HG03521 (cell line): ENCODE measurements around the gene TMEM156.

ENCODE experiments used
- ATAC-seq: cut with Tn5 transposase; IDR thresholded peaks from one replicate; pipeline ENCODE4 v1.9.1; 2021; ENCODE audit warnings: mild to moderate bottlenecking, moderate library complexity; ENCODE audit not compliant: unreplicated experiment

The TMEM156 gene, protein sequence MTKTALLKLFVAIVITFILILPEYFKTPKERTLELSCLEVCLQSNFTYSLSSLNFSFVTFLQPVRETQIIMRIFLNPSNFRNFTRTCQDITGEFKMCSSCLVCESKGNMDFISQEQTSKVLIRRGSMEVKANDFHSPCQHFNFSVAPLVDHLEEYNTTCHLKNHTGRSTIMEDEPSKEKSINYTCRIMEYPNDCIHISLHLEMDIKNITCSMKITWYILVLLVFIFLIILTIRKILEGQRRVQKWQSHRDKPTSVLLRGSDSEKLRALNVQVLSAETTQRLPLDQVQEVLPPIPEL

DNA sequence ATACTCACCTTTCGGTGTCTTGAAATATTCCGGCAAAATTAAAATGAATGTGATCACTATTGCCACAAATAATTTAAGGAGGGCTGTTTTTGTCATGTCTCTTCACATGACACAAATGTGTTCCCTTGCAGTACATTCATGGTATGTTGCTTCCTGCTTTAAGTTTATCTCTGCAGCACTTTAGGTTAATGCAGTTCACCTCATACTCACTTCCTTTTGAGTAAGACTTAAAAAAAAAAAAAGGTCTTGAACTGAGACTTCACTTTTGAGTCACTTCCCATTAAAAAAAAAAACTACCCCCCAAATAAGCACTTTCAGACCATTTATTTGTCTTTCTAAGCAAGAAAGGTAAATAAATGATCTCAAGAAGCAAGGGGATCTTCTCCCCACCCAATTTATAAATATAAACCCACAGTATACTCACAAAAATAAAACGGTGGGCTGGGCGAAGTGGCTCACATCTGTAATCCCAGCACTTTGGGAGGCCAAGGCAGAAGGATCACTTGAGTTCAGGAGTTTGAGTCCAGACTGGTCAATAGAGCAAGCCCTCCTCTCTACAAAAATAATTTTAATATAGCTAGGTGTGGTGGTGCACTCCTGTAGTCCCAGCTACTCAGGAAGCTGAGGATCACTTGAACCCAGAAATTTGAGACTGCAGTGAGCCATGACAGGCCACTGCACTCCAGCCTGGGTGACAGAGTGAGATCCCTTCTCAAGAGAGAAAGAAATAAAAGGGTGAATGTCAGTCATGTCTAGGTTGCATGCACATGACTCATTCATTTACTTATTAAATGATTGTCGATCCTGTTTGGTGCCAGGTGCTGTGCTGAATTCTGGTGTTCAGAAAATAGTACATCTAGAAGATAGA is at the start of gene TMEM156:
TSS of gene TMEM156 (minus strand) at position 192 of the 868 bp plus-strand sequence. CDS start at position 96, 96 bp downstream.
- ATAC-seq, result peak; percentile 62

DNA sequence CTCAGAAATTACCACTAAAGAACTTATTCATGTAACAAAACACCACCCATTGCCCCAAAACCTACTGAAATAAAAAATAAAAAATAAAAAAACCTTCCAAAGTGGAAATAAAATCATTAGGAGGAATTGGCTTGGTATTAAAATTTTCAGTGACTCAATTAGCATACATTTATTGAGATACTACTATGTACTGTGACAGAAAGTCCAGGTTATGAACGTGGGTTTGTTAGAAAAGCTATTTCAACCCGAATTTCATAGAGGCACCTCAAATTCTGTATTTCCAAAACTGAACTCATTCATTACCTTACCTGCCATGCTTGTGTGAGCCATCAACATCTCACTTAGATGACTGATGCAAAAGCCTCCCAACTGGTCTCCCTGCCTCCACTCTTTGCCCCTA is 46.6 kb upstream of the TMEM156 start:
- no peak for ATAC-seq

DNA sequence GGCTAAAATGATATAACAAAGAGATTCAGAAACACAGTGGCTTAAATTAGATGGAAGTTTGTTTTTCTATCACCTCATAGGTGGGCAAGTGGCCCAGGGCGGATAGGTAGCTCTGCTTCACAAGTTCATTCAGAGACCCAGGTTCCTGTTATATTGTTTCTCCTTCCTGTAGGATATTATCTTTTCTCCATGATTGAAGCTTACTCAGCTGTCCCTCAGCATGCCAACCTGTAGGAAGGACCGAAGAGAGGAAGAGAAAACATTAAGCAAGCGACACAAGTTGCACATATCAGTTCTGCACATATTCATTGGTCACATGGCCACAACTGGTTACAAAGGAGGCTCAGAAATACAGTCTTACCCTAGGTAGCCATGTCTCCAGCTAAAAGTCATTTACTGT is 36.7 kb upstream of the TMEM156 start:
- ATAC-seq, result no peak

DNA sequence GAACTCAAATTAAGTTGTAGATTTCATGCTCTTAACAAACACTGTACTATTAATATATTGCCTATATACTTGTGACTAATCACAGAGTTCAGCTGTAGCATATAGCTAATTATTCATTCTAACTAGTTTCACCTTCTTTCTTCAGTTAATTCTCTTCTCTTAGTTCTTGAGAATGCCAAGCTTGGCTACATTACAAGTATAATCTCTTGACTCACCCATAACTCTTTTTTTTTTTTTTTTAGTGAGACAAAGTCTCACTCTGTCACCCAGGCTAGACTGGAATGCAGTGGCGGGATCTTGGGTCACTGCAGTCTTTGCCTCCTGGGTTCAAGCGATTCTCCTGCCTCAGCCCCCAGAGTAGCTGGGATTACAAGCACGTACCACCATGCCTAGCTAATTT is 35.2 kb upstream of the TMEM156 start:
- ATAC-seq, result no peak

DNA sequence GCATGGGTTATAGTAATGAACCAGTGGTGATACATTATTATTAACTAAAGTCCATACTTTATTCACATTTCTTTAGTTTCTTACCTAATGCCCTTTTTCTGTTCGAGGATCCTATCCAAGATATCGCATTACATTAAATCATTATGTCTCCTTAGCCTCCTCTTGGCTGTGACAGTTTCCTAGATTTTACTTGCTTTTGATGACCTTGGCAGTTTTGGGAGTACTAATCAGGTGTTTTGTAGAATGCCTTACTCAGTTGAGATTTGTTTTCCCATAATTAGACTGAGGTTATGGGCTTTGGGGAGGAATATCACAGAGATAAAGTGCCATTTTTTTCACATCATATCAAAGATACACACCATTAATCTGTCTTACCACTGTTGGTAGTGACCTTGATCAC is 34.8 kb upstream of the TMEM156 start:
- ATAC-seq, result no peak

DNA sequence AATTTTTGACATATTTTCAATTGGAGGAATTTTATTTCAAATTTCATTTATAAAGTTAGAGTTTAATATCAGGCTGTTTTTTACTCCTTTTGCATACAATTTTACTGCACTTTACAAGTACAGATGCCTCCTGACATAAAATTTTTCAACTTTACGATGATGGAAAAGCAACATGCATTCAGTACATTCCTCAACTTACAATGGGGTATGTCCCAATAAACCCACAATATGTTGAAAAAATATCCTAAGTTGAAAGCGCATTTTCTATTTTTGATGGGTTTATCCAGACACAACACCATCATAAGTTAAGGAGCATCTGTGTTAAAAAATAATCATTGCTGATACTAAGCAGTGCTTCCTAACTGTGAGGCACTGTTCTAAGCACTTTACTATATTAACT is 34.2 kb upstream of the TMEM156 start:
- ATAC-seq, result no peak

DNA sequence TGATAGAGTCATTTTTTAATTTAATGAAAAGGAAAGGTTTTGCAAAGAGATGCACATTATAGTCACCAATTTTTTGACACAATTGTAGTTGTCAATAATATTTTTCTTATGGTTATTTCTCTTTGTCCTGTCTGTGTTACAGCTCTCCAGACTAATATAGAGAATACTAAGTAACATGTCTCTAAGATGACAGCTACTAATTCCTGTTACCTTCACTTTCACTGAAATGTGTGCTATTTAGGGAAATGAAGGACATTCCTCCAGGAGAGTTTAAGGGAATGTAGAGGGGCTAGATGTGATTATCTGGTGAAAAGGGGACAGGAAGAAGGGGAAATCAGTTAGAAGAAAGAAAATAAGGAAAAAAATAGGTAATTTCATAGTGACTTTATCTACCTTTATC is 31.2 kb upstream of the TMEM156 start:
- no peak for ATAC-seq

DNA sequence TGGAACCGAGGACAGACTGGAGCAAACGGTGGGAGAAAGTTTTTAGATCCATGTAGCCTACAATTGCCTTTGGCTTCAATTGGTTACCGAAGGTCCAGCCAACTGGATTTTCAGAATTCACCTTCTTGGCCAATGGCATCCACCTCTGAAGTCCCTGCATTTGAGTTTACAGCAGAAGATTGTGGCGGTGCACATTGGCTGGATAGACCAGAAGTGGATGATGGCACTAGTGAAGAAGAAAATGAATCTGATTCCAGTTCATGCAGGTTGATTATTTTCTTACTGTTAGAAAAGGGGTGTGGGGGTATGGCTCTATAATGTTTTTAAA is 30.5 kb upstream of the TMEM156 start:
- no peak for ATAC-seq

DNA sequence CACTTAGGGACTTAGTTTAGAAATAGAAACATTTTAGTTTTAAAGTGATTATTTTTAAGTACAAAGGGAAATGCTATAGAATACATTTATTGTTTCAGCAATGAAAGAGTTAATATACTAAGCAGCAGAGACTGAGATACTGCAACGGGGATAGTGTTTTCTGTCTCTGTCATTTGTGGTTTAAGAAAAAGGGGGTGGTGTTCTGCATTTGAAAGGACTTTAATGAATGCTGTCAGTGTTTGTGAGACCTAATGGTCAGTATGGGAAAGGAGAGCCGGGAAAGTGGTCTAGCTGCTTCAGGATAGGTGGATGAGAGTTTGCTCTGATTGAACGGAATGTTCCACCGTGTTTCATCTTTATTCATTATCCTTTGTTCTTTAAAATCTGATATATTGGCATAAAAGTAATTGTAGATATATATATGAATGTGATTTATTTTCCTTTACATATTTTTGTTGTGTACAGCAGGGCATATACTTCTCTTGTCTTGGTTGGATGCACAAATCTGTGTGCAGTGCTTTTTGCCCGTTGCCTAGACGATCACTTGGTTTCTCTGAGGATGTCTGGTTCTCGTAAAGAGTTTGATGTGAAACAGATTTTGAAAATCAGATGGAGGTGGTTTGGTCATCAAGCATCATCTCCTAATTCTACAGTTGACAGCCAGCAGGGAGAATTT is 30.0 kb upstream of the TMEM156 start, which contains the start of gene KLHL5:
TSS of gene KLHL5 (plus strand) at position 139 of the 676 bp plus-strand sequence. CDS start at position 560, 421 bp downstream.
- no peak for ATAC-seq

DNA sequence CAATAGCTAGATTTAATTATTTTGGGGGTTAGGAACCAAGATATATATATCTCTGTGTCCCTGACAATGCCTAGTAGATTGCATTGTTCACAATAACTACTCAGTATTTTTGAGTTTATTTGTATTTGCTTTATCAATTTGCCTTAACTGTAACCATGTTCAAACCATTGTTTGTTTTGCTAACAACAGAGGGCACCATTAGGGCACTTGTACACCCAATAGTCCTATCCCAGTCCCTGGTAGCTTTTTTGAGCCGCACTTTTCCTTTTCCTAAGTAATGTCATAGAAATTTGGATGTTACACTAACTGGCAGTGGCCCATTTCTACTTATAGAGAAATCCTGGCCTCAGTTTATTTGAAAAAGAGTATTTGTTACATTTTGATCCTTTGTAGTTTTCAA is 29.2 kb upstream of the TMEM156 start:
- ATAC-seq, result no peak

DNA sequence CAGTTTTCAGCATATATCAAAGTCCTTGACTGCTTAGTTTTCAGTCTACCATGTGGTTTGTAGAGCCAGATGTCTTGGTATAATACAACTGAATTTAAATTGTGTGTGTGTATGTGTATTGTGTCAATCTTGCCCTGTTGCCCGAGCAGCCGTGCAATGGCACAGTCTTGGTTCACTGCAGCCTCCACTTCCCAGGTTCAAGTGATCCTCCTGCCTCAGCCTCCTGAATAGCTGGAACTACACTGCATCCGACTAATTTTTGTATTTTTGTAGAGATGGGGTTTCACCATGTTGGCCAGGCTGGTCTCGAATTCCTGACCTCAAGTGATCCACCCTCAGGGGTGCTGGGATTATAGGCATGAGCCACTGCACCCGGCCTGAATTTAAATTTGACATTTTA is 23.8 kb upstream of the TMEM156 start:
- no peak for ATAC-seq

DNA sequence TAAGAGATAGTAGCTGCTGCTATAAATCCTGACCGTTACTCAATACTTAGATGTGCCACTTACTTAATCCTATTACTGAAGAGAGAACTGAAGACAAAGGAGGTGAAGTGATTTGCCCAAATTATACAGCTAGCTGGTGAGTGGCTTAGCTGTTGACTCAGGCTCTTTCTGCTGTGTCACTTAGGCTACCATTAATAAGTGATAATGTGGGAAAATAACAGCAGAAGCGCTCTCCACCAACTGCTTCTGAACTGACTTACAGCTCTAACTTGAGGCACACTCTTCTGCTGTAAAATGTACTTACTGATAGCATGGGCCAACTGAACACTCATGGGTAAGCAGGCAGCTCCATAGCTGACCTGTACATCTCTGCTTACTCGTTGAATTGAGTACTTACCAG is 22.3 kb upstream of the TMEM156 start:
- no peak for ATAC-seq

DNA sequence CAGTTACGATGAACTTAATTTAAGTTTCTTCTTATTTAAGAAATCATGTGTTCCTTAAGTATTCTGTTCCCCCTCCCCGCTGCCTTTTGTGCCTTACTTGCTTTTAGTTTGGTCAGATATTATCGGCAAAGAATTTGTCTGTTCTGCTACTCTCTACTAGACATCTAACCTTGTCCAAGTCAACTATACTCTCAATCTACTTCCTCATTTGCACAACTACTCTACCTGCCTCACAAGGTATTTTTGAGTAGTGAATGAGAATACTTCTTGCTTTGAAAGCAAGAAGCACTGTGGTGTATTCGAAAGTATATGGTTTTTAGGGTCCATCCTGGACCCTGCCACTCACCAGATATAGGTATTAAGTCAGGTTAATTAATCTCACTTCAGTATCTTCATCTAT is 21.8 kb upstream of the TMEM156 start:
- no peak for ATAC-seq

DNA sequence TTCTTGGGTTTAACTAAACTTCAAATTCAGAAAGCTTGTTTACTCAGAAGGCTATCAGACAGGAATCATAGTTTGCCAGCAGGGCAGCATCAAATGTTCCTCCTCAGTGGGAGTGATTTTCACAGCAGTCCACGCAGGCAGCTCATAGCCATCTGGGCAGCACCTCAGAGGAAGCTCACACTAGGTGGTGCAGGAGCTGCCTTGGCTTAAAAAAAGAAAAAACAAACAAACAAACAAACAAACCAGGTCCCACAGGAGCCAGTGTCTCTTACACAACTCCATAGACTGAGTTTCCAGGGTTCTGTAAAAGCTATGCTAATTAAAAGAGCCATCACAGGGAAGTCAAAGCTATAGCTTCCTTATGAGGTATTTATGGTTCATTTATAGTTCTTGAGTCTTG is 19.3 kb upstream of the TMEM156 start:
- ATAC-seq, result no peak

DNA sequence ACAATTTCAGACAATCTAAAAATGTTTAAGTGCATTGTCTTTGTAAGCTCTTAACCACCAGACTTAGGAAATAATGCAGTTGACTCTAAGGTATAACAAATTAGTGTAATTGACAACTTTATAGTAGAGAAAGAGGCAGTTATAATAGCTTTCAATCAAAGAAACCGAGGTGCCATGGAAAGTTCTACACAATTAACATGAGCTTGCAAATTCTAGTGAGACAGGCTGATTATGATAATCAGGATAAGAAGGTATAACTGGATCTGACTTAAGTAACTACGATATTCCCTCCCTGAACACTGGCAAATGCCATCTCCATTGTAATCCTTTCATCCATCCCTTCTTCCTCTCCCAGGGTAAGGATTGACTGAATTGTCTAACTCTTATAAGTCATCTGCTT is 18.4 kb upstream of the TMEM156 start:
- no peak for ATAC-seq

DNA sequence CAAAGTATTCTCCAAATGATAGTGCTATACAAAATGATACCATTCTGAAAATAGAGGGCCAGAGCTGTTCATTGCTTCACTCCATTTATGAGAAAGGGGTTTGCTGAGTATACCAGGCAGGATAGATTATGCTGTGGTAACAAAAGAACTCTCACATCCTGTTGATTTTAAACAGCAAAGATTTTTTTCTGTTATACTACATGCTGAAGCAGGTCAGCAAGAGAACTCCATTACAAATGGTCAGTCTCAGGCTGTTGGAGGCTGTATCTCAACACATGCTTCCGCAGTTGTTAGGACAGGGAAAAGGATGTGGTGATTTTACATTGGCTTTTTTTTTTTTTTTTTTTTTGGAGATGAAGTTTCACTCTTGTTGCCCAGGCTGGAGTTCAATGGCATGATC is 16.1 kb upstream of the TMEM156 start:
- no peak for ATAC-seq

DNA sequence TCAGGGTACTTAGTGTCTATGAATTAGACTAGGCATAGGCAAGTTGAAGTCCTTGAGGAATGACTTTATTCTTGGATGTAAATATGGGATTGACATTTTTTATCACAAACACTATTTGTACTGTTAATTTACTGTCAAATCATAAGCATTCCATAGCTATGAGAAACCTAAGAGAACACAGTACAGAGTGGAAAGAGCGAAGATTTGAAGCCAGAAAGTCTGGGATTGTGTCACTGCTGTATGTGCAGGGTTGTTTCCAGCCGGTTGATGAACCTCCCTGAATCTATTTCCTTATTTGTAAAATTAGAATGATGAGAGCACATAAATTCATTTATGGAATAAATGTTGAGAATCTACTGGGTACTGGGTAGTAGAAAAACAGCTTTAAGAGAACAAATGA is 15.5 kb upstream of the TMEM156 start:
- ATAC-seq, result no peak

DNA sequence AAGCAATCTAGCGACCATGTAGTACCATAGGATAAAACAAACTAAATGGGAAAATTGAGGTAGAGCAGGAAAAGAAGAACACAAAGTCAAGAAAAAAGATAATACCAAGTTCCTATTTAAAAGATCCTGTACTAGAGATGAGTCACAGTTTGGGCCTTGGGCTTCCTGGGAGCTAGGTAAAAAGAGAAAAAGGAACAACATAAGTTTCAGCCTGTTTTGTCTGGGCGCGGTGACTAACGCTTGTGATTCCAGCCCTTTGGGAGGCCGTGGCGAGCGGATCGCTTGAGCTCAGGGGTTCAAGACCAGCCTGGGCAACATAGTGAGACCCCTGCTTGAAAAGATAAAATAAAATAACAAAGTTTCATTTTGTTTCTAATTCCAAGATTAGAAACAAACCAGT is 14.0 kb upstream of the TMEM156 start:
- no peak for ATAC-seq

DNA sequence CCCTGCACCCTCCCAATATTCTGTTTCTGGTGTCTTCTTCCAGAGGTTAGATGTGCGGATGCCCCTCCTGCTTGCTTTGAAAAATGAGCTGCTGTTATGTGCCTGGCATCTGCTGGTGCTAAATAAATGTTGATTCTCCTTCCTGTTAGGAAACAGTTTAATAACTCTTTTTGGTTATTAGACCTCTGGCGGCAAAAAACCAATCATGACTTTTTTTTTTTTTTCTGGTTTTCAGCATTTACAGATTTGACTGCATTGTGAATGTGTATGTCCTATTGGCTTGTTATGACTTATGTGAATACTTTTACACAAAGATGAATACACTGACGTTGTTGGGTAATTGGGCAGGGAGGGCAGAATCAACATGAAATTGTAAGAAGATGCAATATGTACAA is 13.6 kb upstream of the TMEM156 start:
- no peak for ATAC-seq

DNA sequence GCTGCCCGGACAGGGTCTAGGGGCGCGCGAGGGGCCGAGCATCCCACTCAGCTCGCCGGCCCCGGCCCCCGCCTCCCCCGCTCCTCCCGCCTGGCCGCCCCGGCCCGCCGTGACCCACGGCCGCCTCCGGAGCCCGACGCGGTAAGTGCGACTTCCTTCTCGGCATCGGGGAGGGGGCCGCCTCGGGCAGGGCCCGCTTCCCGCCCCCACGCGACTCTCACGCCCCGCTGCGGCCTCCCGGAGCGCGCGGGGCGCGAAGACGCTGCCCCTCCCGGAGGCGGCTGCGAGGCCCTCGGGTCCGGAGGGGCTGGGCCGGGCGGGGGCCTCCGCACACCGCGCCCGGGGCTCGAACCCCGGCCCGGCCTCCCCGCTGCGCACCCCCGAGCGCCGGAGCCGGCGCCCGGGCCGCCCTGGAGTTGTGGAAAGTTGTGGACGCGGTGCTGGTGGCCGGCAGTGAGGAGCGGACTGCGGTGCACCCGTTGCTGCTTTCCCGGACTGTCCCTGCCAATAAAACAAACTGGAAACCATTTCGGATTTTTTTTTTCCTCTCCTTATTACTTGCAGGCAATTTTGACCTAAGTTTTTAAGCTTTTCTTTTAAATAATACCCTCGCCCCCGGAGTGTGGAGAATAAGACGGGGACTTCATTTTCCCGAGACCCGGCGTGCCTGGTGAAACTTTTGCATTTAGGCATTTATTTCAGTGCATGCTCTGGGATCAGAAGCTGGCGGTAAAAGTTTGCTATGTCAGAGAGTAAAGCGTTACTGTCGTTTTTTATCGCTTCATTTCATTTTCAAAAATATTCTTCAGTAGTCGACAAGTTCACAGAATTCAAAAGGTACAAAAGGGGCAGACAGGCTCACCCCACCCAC is 13.0 kb upstream of the TMEM156 start:
- no peak for ATAC-seq
